Measurements from ENCODE around the gene KLF13.

The KLF13 gene

GRCh38 chr15:31335989-31336592 is 9.5 kb downstream of the KLF13 start:
- no peak overlapping the region for H3K4me3 ChIP-seq (ENCODE audit: low read depth, low read length)
- no peak for TF ChIP-seq CTCF (IDR thresholded peaks at IDR 0.05; ENCODE audit: control insufficient read depth, extremely low read depth, insufficient read depth)

GRCh38 chr15:31336593-31337295 is 10.1 kb downstream of the KLF13 start:
- DNase-seq (ENCODE audit: low read depth) = no peak
- no peak overlapping the region for H3K4me3 ChIP-seq (ENCODE audit: low read depth, low read length)
- TF ChIP-seq CTCF (IDR thresholded peaks at IDR 0.05; ENCODE audit: control insufficient read depth, extremely low read depth, insufficient read depth) = no peak

More at GRCh38 chr15:31335989-31336592, 9.5 kb downstream of the KLF13 start:
- no peak for DNase-seq (ENCODE audit: low read depth)

GRCh38 chr15:31337352-31338031 is 10.9 kb downstream of the KLF13 start:
- no peak for TF ChIP-seq CTCF (IDR thresholded peaks at IDR 0.05; ENCODE audit: control insufficient read depth, extremely low read depth, insufficient read depth)
- no peak for DNase-seq (ENCODE audit: low read depth)
- H3K4me3 ChIP-seq (ENCODE audit: low read depth, low read length) = no peak overlapping the region

- H3K4me3 ChIP-seq (ENCODE audit: low read depth, low read length) = no peak overlapping the region
- TF ChIP-seq CTCF (IDR thresholded peaks at IDR 0.05; ENCODE audit: control insufficient read depth, extremely low read depth, insufficient read depth) = no peak
- no peak for DNase-seq (ENCODE audit: low read depth)
These were observed 11.8 kb downstream of the KLF13 start for GRCh38 chr15:31338318-31338878.

- H3K4me3 ChIP-seq (ENCODE audit: low read depth, low read length) = no peak overlapping the region
- no peak for TF ChIP-seq CTCF (IDR thresholded peaks at IDR 0.05; ENCODE audit: control insufficient read depth, extremely low read depth, insufficient read depth)
- no peak for DNase-seq (ENCODE audit: low read depth)
These were observed 12.4 kb downstream of the KLF13 start for GRCh38 chr15:31338879-31339557.

GRCh38 chr15:31339558-31339895 is 12.9 kb downstream of the KLF13 start:
- no peak for TF ChIP-seq CTCF (IDR thresholded peaks at IDR 0.05; ENCODE audit: control insufficient read depth, extremely low read depth, insufficient read depth)
- H3K4me3 ChIP-seq (ENCODE audit: low read depth, low read length) = no peak overlapping the region
- no peak for DNase-seq (ENCODE audit: low read depth)

All from LNCaP clone FGC (cell line).